SH-SY5Y (cell line): ENCODE measurements around the gene MAP3K14.

ENCODE experiments used
- GATA2 ChIP-seq: IDR thresholded peaks from 2 replicates; pipeline ENCODE4 v1.6.1; 2011; ENCODE audit warnings: mild to moderate bottlenecking, low read depth, low read length
- GATA3 ChIP-seq: IDR thresholded peaks from 2 replicates; pipeline ENCODE4 v1.6.1; 2011; ENCODE audit warnings: low read depth, mild to moderate bottlenecking, low read length, moderate library complexity

GRCh38 chr17:45364531-45365390 lies 47.9 kb upstream of the MAP3K14 start:
- no peak for TF ChIP-seq GATA3
- no peak for TF ChIP-seq GATA2
